Measurements from ENCODE around the gene IFIT1B.

DNA sequence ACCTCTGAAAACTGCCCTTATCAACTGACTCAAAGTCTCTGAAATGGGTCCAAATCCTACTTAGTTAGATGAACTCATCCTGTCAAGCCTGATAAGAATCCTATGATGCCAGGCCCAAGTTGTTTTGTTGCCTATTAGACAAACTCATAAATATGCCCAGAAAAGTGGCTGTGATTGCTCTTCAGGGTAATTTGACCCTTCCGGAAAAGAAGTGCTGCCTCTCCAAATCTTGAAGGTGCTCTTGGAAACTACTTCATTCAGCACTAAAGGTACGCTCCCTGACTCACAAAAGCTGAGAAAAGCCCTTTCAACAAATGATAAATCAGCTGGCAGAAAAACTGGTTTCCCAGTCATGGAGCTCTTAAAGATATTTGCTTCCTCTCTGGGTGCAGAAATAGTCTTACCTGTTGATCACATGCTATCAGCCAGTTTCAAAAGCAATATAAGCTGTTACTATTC, 43.2 kb downstream of the IFIT1B start:
- TF ChIP-seq, protein P1, sequence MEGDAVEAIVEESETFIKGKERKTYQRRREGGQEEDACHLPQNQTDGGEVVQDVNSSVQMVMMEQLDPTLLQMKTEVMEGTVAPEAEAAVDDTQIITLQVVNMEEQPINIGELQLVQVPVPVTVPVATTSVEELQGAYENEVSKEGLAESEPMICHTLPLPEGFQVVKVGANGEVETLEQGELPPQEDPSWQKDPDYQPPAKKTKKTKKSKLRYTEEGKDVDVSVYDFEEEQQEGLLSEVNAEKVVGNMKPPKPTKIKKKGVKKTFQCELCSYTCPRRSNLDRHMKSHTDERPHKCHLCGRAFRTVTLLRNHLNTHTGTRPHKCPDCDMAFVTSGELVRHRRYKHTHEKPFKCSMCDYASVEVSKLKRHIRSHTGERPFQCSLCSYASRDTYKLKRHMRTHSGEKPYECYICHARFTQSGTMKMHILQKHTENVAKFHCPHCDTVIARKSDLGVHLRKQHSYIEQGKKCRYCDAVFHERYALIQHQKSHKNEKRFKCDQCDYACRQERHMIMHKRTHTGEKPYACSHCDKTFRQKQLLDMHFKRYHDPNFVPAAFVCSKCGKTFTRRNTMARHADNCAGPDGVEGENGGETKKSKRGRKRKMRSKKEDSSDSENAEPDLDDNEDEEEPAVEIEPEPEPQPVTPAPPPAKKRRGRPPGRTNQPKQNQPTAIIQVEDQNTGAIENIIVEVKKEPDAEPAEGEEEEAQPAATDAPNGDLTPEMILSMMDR (IDR thresholded peaks at IDR 0.05; ENCODE audit: poor library complexity), result no peak
- no peak for TF ChIP-seq EZH2 (IDR thresholded peaks at IDR 0.05; ENCODE audit: borderline replicate concordance)
